ENCODE data around the gene BCL2L14. TPM values are rescaled to one million over a fixed set of nuclear protein-coding genes. Genes with fewer than 3 reads are reported as not detected.

BCL2L14 gene
- 10 to 100 TPM; 11.5 to 12.7 TPM for total RNA-seq

- H3K4me3 Mint-ChIP-seq, result peak within 1 kb of the TSS; percentile 83
- DNase-seq, result peak; percentile 50
- intact Hi-C loops (cut with micrococcal nuclease), result loop anchor here (2.0 to 10.0 kb wide), 4 partner anchors 38 to 261 kb away; partner anchors contain the start of gene LRP6
- peaks cover 35% of the 10 kb centered on the region for H3K4me1 Mint-ChIP-seq (ENCODE audit: low read depth)
- no peaks in the 10 kb centered on the region for H3K27me3 Mint-ChIP-seq
- H3K9me3 Mint-ChIP-seq, result no peaks in the 10 kb centered on the region
- CTCF ChIA-PET, result interaction anchor here (0.6 to 3.0 kb wide), 11 partner anchors 11 to 516 kb away, joined by 3 to 11 read pairs (median 3); no protein-coding TSS in a partner anchor
- no peaks in the 10 kb centered on the region for H3K36me3 Mint-ChIP-seq
- peak within 1 kb of the TSS; percentile 92 for H3K27ac Mint-ChIP-seq
- POLR2A ChIA-PET, result interaction anchor here (0.7 to 1.5 kb wide), 3 partner anchors 38 to 405 kb away, joined by 3 to 6 read pairs (median 3); no protein-coding TSS in a partner anchor
Observed at GRCh38 chr12:12070674-12071656, at the start of gene BCL2L14. Gene BCL2L14 (plus strand): TSS chr12:12070939. CDS start chr12:12079306, 8,367 bp downstream.

- no peak overlapping the region for H3K4me3 Mint-ChIP-seq
- peaks cover 12% of the 10 kb centered on the region for H3K9me3 Mint-ChIP-seq
- peaks cover 81% of the 10 kb centered on the region for H3K4me1 Mint-ChIP-seq (ENCODE audit: low read depth)
- no peak for DNase-seq
- peaks cover 11% of the 10 kb centered on the region for H3K36me3 Mint-ChIP-seq
- H3K27me3 Mint-ChIP-seq, result no peaks in the 10 kb centered on the region
- peak overlapping the region; percentile 86 for H3K27ac Mint-ChIP-seq
- intact Hi-C loops (cut with micrococcal nuclease), result no loop called here
- POLR2A ChIA-PET, result interaction anchor here (2.3 kb wide), 1 partner anchor 13 kb away, joined by 14 read pairs; no protein-coding TSS in a partner anchor
- CTCF ChIA-PET, result no interaction called here
Observed at GRCh38 chr12:12022306-12022936, 48.3 kb upstream of the BCL2L14 start.

- H3K9me3 Mint-ChIP-seq, result peaks cover 14% of the 10 kb centered on the region
- H3K27ac Mint-ChIP-seq, result peak overlapping the region; percentile 86
- no peak overlapping the region for H3K4me3 Mint-ChIP-seq
- peaks cover 11% of the 10 kb centered on the region for H3K36me3 Mint-ChIP-seq
- ChIA-PET CTCF (no interaction called here), POLR2A (interaction anchor here (2.3 kb wide), 1 partner anchor 14 kb away, joined by 14 read pairs; no protein-coding TSS in a partner anchor)
- DNase-seq, result no peak
- intact Hi-C loops (cut with micrococcal nuclease), result no loop called here
- H3K4me1 Mint-ChIP-seq (ENCODE audit: low read depth), result peaks cover 78% of the 10 kb centered on the region
- no peaks in the 10 kb centered on the region for H3K27me3 Mint-ChIP-seq
Observed at GRCh38 chr12:12023456-12023855, 47.3 kb upstream of the BCL2L14 start.

- Mint-ChIP-seq H3K4me3 (peak overlapping the region; percentile 2), H3K4me1 (ENCODE audit: low read depth) (peaks cover 85% of the 10 kb centered on the region), H3K36me3 (peaks cover 11% of the 10 kb centered on the region), H3K27me3 (no peaks in the 10 kb centered on the region), H3K9me3 (peaks cover 14% of the 10 kb centered on the region), H3K27ac (peak overlapping the region; percentile 86)
- POLR2A ChIA-PET, result interaction anchor here (0.7 to 3.3 kb wide), 2 partner anchors 16 to 246 kb away, joined by 4 to 19 read pairs; no protein-coding TSS in a partner anchor
- intact Hi-C loops (cut with micrococcal nuclease), result loop anchor here (1.0 kb wide), 2 partner anchors 15 to 44 kb away; no protein-coding TSS in a partner anchor
- CTCF ChIA-PET, result interaction anchor here (0.8 to 1.7 kb wide), 4 partner anchors 8 to 444 kb away, joined by 3 to 7 read pairs (median 5); no protein-coding TSS in a partner anchor
- DNase-seq, result peak; percentile 82
Observed at GRCh38 chr12:12024911-12025682, 45.6 kb upstream of the BCL2L14 start.

- DNase-seq, result no peak
- Mint-ChIP-seq H3K4me1 (ENCODE audit: low read depth) (peaks cover 81% of the 10 kb centered on the region), H3K27ac (peak overlapping the region; percentile 86), H3K4me3 (no peak overlapping the region), H3K27me3 (no peaks in the 10 kb centered on the region), H3K36me3 (peaks cover 11% of the 10 kb centered on the region), H3K9me3 (peaks cover 14% of the 10 kb centered on the region)
- CTCF ChIA-PET, result interaction anchor here (0.8 to 1.7 kb wide), 4 partner anchors 7 to 445 kb away, joined by 3 to 7 read pairs (median 5); no protein-coding TSS in a partner anchor
- POLR2A ChIA-PET, result interaction anchor here (3.3 kb wide), 1 partner anchor 16 kb away, joined by 19 read pairs; no protein-coding TSS in a partner anchor
- intact Hi-C loops (cut with micrococcal nuclease), result loop anchor here (1.0 kb wide), 2 partner anchors 16 to 45 kb away; no protein-coding TSS in a partner anchor
Observed at GRCh38 chr12:12025799-12026386, 44.8 kb upstream of the BCL2L14 start.

- H3K27me3 Mint-ChIP-seq, result no peaks in the 10 kb centered on the region
- H3K4me1 Mint-ChIP-seq (ENCODE audit: low read depth), result peaks cover 78% of the 10 kb centered on the region
- ChIA-PET CTCF (interaction anchor here (2.2 kb wide), 1 partner anchor 21 kb away, joined by 6 read pairs; no protein-coding TSS in a partner anchor), POLR2A (interaction anchor here (0.9 to 1.0 kb wide), 2 partner anchors 19 to 194 kb away, joined by 3 to 6 read pairs; no protein-coding TSS in a partner anchor)
- intact Hi-C loops (cut with micrococcal nuclease), result no loop called here
- peak overlapping the region; percentile 82 for H3K27ac Mint-ChIP-seq
- peaks cover 11% of the 10 kb centered on the region for H3K36me3 Mint-ChIP-seq
- no peak overlapping the region for H3K4me3 Mint-ChIP-seq
- peak; percentile 47 for DNase-seq
- peaks cover 14% of the 10 kb centered on the region for H3K9me3 Mint-ChIP-seq
Observed at GRCh38 chr12:12028668-12029402, 41.9 kb upstream of the BCL2L14 start.

- intact Hi-C loops (cut with micrococcal nuclease), result loop anchor here (5.0 kb wide), 1 partner anchor 297 kb away; no protein-coding TSS in a partner anchor
- H3K4me1 Mint-ChIP-seq (ENCODE audit: low read depth), result peaks cover 75% of the 10 kb centered on the region
- DNase-seq, result no peak
- H3K27ac Mint-ChIP-seq, result peak overlapping the region; percentile 82
- no peaks in the 10 kb centered on the region for H3K27me3 Mint-ChIP-seq
- peaks cover 14% of the 10 kb centered on the region for H3K9me3 Mint-ChIP-seq
- H3K4me3 Mint-ChIP-seq, result no peak overlapping the region
- ChIA-PET POLR2A (interaction anchor here (0.9 kb wide), 1 partner anchor 20 kb away, joined by 6 read pairs; no protein-coding TSS in a partner anchor), CTCF (interaction anchor here (2.2 kb wide), 1 partner anchor 22 kb away, joined by 6 read pairs; no protein-coding TSS in a partner anchor)
- peaks cover 11% of the 10 kb centered on the region for H3K36me3 Mint-ChIP-seq
Observed at GRCh38 chr12:12029653-12030052, 41.1 kb upstream of the BCL2L14 start.

GRCh38 chr12:12032260-12032791 is 38.4 kb upstream of the BCL2L14 start:
- intact Hi-C loops (cut with micrococcal nuclease), result loop anchor here (2.0 to 5.0 kb wide), 8 partner anchors 38 to 486 kb away; partner anchors contain the start of gene BCL2L14
- Mint-ChIP-seq H3K36me3 (no peaks in the 10 kb centered on the region), H3K27me3 (no peaks in the 10 kb centered on the region), H3K4me3 (peak overlapping the region; percentile 23), H3K27ac (peak overlapping the region; percentile 88), H3K9me3 (peaks cover 3% of the 10 kb centered on the region), H3K4me1 (ENCODE audit: low read depth) (peaks cover 71% of the 10 kb centered on the region)
- ChIA-PET POLR2A (interaction anchor here (0.6 to 3.6 kb wide), 11 partner anchors 19 to 383 kb away, joined by 3 to 67 read pairs (median 3); partner anchors contain the start of gene ETV6), CTCF (interaction anchor here (0.6 to 4.1 kb wide), 49 partner anchors 13 to 484 kb away, joined by 3 to 157 read pairs (median 7); partner anchors contain the start of genes BCL2L14 and ETV6)
- DNase-seq, result peak; percentile 33

GRCh38 chr12:12032851-12033797 is 37.6 kb upstream of the BCL2L14 start:
- peak overlapping the region; percentile 88 for H3K27ac Mint-ChIP-seq
- H3K27me3 Mint-ChIP-seq, result peaks cover 1% of the 10 kb centered on the region
- peak; percentile 81 for DNase-seq
- intact Hi-C loops (cut with micrococcal nuclease), result loop anchor here (1.0 to 5.0 kb wide), 13 partner anchors 23 to 486 kb away; partner anchors contain the start of gene BCL2L14
- CTCF ChIA-PET, result interaction anchor here (0.6 to 4.1 kb wide), 82 partner anchors 8 to 487 kb away, joined by 3 to 157 read pairs (median 4); partner anchors contain the start of genes BCL2L14 and ETV6
- peak overlapping the region; percentile 72 for H3K4me3 Mint-ChIP-seq
- POLR2A ChIA-PET, result interaction anchor here (0.6 to 3.6 kb wide), 16 partner anchors 20 to 451 kb away, joined by 3 to 67 read pairs (median 3); partner anchors contain the start of gene ETV6
- no peaks in the 10 kb centered on the region for H3K9me3 Mint-ChIP-seq
- H3K36me3 Mint-ChIP-seq, result no peaks in the 10 kb centered on the region
- peaks cover 69% of the 10 kb centered on the region for H3K4me1 Mint-ChIP-seq (ENCODE audit: low read depth)

Measured in activated CD4-positive, alpha-beta memory T cell treated with anti-CD3 and anti-CD28 coated beads for 36 hours (primary cell).